Activated CD8-positive, alpha-beta memory T cell treated with anti-CD3 and anti-CD28 coated beads for 48 hours (primary cell): ENCODE results near the gene KCNQ1OT1.

Experiments used
- DNase-seq, 3 experiments: peaks; one replicate each; pipeline ENCODE4 v3.0.0-alpha.2; 2020; ENCODE audit warnings: low read depth in 2 of 3, low spot score in 2 of 3

The KCNQ1OT1 gene

GRCh38 chr11:2559527-2560311, 140.1 kb downstream of the KCNQ1OT1 start:
- no peak for DNase-seq

DNA sequence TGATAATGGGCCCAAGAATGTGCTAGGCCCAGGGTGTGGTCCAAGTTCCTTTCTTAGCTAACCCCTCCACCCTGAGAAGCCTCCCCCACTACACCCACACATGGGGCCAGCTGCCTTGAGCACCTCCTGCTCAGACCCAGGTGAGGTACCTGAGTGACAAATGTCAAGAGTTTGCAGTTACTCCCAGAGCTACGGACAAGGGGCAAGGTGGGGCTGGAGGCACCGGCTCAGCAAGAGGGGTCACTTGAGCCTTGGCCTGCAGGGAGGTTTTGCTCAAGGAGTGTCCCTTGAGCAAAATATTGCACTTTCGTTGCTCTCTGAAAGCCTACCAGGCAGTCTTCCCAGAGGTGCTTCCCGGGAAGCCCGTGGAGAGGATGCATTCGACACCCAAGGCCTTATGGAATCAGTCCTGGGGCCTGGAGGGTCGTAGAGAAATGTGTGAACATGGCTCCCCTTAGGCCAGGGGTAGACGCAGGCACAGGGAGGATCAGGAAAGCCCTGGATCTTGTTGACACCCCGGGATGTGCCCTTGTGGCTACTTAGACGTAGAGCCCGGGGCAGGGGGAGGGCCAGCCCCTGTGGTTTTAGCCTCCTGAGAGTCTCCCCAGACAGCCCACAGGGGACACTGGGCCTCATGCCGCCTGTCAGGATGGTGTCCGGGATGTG, 140.8 kb downstream of the KCNQ1OT1 start:
- no peak for DNase-seq

- DNase-seq = no peak
Observed at GRCh38 chr11:2558397-2558796, 141.4 kb downstream of the KCNQ1OT1 start.
